NCI-H1694 treated with DMSO at 0.1 percent for 48 hours (cell line): ENCODE measurements around the gene HSD17B8.
A peak's percentile ranks its signal among the peaks of the same experiment; 100 is the strongest.
"Not testable (repeated sequence)": the region's sequence is repeated elsewhere in the genome, so short reads cannot be mapped to it uniquely, and the experiment has no call there.

ENCODE experiments used
- DNase-seq: peaks from one replicate; lab custom pipeline; 2025; lab: John Stamatoyannopoulos, UW

HSD17B8 gene

GRCh38 chr6:33207552-33208090 is 3.2 kb downstream of the HSD17B8 start:
- DNase-seq: no peak

- peak; percentile 26 for DNase-seq
These were observed 3.9 kb downstream of the HSD17B8 start, which contains the start of gene RING1 for GRCh38 chr6:33208091-33208967. Gene RING1, plus strand, starts transcription at chr6:33208500. Its CDS starts 323 bp downstream, at chr6:33208823.

- no peak for DNase-seq
These were observed 5.4 kb downstream of the HSD17B8 start for GRCh38 chr6:33209856-33210255.

- DNase-seq: no peak
These were observed 6.7 kb downstream of the HSD17B8 start for GRCh38 chr6:33211136-33211535.

GRCh38 chr6:33211666-33212422 is 7.4 kb downstream of the HSD17B8 start:
- DNase-seq: no peak

GRCh38 chr6:33212857-33213165 is 8.4 kb downstream of the HSD17B8 start:
- DNase-seq: no peak

GRCh38 chr6:33213166-33213988 is 8.9 kb downstream of the HSD17B8 start:
- DNase-seq: no peak

- DNase-seq: no peak
These were observed 9.5 kb downstream of the HSD17B8 start for GRCh38 chr6:33213989-33214335.

- DNase-seq: no peak
These were observed 11.0 kb downstream of the HSD17B8 start for GRCh38 chr6:33215271-33216116.

- DNase-seq: no peak
These were observed 11.7 kb downstream of the HSD17B8 start for GRCh38 chr6:33216117-33216649.

- no peak for DNase-seq
These were observed 12.8 kb downstream of the HSD17B8 start for GRCh38 chr6:33217246-33217645.

- no peak for DNase-seq
These were observed 13.2 kb downstream of the HSD17B8 start for GRCh38 chr6:33217681-33218080.

GRCh38 chr6:33226503-33227120 is 22.2 kb downstream of the HSD17B8 start:
- not testable (repeated sequence) for DNase-seq

- no peak for DNase-seq
These were observed 30.8 kb downstream of the HSD17B8 start for GRCh38 chr6:33235221-33235634.

GRCh38 chr6:33236328-33236727 is 31.9 kb downstream of the HSD17B8 start:
- no peak for DNase-seq

GRCh38 chr6:33236852-33237251 is 32.4 kb downstream of the HSD17B8 start:
- no peak for DNase-seq

- DNase-seq: no peak
These were observed 33.3 kb downstream of the HSD17B8 start for GRCh38 chr6:33237741-33238140.

GRCh38 chr6:33241968-33242367 is 37.5 kb downstream of the HSD17B8 start:
- no peak for DNase-seq

- DNase-seq: no peak
These were observed 39.0 kb downstream of the HSD17B8 start for GRCh38 chr6:33243476-33243875.

- DNase-seq: peak; percentile 76
These were observed 43.7 kb downstream of the HSD17B8 start for GRCh38 chr6:33247977-33248642.
